Measurements from ENCODE around the gene ASB2.

- TF ChIP-seq, protein P1, sequence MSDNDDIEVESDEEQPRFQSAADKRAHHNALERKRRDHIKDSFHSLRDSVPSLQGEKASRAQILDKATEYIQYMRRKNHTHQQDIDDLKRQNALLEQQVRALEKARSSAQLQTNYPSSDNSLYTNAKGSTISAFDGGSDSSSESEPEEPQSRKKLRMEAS (IDR thresholded peaks at IDR 0.05; ENCODE audit: low read depth), result no peak
- TF ChIP-seq, protein P2, sequence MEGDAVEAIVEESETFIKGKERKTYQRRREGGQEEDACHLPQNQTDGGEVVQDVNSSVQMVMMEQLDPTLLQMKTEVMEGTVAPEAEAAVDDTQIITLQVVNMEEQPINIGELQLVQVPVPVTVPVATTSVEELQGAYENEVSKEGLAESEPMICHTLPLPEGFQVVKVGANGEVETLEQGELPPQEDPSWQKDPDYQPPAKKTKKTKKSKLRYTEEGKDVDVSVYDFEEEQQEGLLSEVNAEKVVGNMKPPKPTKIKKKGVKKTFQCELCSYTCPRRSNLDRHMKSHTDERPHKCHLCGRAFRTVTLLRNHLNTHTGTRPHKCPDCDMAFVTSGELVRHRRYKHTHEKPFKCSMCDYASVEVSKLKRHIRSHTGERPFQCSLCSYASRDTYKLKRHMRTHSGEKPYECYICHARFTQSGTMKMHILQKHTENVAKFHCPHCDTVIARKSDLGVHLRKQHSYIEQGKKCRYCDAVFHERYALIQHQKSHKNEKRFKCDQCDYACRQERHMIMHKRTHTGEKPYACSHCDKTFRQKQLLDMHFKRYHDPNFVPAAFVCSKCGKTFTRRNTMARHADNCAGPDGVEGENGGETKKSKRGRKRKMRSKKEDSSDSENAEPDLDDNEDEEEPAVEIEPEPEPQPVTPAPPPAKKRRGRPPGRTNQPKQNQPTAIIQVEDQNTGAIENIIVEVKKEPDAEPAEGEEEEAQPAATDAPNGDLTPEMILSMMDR (IDR thresholded peaks at IDR 0.05), result no peak
- TF ChIP-seq REST (IDR thresholded peaks at IDR 0.05; ENCODE audit: low read depth, low read length), result no peak
- no peak for TF ChIP-seq RAD21 (IDR thresholded peaks at IDR 0.05; ENCODE audit: low read length)
- no peak for TF ChIP-seq EP300 (IDR thresholded peaks at IDR 0.05; ENCODE audit: borderline replicate concordance in 1 of 2, low read depth in 1 of 2, low read length in 1 of 2)
- TF ChIP-seq NFIC (IDR thresholded peaks at IDR 0.05; ENCODE audit: borderline replicate concordance), result no peak
- TF ChIP-seq TCF12 (IDR thresholded peaks at IDR 0.05), result no peak
- TF ChIP-seq, protein P3, sequence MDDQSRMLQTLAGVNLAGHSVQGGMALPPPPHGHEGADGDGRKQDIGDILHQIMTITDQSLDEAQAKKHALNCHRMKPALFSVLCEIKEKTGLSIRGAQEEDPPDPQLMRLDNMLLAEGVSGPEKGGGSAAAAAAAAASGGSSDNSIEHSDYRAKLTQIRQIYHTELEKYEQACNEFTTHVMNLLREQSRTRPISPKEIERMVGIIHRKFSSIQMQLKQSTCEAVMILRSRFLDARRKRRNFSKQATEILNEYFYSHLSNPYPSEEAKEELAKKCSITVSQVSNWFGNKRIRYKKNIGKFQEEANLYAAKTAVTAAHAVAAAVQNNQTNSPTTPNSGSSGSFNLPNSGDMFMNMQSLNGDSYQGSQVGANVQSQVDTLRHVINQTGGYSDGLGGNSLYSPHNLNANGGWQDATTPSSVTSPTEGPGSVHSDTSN (IDR thresholded peaks at IDR 0.05), result no peak
- TF ChIP-seq POLR2AphosphoS5 (IDR thresholded peaks at IDR 0.05; ENCODE audit: low read depth, low read length), result no peak
- TF ChIP-seq SMC3 (IDR thresholded peaks at IDR 0.05; ENCODE audit: low read depth, low read length), result no peak
- TF ChIP-seq RCOR1 (IDR thresholded peaks at IDR 0.05; ENCODE audit: low read length), result no peak
These were observed 87.4 kb downstream of the ASB2 start for GRCh38 chr14:93888995-93889394.

Data from SK-N-SH (cell line).